ENCODE results near the gene TEPSIN. TPM values are rescaled to one million over a fixed set of nuclear protein-coding genes. Genes with fewer than 3 reads are reported as not detected.

Gene TEPSIN
- total and polyA plus RNA-seq, 2 of the 13 experiments (the other 11 are each of a cell fraction or from before 2014, with no cell fraction given) = 16.1 to 18.8 TPM

DNA sequence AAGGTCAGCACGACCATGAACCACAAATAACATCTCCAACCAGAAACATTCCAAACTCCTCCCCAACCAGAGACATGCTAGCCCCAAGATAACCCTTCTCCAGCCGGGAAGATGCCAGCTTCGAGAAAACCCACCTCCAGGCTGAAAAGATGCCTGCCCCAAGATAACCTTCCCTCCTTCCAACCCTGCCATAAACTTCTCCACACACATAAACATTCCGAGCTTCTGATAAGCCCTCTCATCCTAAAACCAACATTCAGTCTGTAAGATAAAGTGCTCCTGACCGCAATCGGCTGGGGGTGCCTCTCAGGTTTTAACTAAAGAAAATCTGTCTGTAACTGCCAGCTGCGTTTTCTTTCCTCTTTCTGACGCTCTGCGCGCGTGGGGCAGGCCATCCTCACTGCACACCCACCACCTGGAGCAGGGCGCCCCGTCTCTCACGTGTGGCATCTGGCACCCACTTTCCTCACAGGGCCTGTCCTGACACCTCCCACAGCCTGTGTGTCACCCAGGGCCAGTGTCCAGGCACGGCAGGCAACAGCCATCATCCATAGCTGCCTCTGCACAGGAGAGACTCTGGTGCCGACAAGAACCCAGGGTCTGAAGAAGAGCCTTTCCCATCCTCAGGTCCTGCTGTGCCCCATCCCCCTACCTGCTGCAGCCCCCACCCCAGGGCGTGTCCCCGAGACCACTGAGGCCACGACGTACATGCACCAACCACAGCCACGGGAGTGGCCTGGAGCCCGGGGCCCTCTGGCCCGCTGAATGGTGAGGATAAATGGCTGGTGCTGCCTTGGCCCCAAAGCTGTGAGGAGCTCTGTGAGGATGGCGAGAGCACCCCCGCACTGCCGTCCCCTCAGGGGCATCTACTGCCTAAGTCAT is 3.7 kb downstream of the TEPSIN start:
- no peak for TF ChIP-seq ZNF280D (CRISPR knock-in tag; IDR thresholded peaks at IDR 0.05)
- no peak for TF ChIP-seq THAP11 (CRISPR knock-in tag; IDR thresholded peaks at IDR 0.05)
- TF ChIP-seq ZNF3 (CRISPR knock-in tag; IDR thresholded peaks at IDR 0.05) = no peak
- TF ChIP-seq, protein P1, sequence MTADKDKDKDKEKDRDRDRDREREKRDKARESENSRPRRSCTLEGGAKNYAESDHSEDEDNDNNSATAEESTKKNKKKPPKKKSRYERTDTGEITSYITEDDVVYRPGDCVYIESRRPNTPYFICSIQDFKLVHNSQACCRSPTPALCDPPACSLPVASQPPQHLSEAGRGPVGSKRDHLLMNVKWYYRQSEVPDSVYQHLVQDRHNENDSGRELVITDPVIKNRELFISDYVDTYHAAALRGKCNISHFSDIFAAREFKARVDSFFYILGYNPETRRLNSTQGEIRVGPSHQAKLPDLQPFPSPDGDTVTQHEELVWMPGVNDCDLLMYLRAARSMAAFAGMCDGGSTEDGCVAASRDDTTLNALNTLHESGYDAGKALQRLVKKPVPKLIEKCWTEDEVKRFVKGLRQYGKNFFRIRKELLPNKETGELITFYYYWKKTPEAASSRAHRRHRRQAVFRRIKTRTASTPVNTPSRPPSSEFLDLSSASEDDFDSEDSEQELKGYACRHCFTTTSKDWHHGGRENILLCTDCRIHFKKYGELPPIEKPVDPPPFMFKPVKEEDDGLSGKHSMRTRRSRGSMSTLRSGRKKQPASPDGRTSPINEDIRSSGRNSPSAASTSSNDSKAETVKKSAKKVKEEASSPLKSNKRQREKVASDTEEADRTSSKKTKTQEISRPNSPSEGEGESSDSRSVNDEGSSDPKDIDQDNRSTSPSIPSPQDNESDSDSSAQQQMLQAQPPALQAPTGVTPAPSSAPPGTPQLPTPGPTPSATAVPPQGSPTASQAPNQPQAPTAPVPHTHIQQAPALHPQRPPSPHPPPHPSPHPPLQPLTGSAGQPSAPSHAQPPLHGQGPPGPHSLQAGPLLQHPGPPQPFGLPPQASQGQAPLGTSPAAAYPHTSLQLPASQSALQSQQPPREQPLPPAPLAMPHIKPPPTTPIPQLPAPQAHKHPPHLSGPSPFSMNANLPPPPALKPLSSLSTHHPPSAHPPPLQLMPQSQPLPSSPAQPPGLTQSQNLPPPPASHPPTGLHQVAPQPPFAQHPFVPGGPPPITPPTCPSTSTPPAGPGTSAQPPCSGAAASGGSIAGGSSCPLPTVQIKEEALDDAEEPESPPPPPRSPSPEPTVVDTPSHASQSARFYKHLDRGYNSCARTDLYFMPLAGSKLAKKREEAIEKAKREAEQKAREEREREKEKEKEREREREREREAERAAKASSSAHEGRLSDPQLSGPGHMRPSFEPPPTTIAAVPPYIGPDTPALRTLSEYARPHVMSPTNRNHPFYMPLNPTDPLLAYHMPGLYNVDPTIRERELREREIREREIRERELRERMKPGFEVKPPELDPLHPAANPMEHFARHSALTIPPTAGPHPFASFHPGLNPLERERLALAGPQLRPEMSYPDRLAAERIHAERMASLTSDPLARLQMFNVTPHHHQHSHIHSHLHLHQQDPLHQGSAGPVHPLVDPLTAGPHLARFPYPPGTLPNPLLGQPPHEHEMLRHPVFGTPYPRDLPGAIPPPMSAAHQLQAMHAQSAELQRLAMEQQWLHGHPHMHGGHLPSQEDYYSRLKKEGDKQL (CRISPR knock-in tag; IDR thresholded peaks at IDR 0.05; ENCODE audit: low read depth) = no peak
- TF ChIP-seq TEAD2 (CRISPR knock-in tag; IDR thresholded peaks at IDR 0.05) = no peak
- no peak for TF ChIP-seq ZFP1 (CRISPR knock-in tag; IDR thresholded peaks at IDR 0.05)
- no peak for TF ChIP-seq ZBTB42 (CRISPR knock-in tag; IDR thresholded peaks at IDR 0.05)
- TF ChIP-seq, protein P2, sequence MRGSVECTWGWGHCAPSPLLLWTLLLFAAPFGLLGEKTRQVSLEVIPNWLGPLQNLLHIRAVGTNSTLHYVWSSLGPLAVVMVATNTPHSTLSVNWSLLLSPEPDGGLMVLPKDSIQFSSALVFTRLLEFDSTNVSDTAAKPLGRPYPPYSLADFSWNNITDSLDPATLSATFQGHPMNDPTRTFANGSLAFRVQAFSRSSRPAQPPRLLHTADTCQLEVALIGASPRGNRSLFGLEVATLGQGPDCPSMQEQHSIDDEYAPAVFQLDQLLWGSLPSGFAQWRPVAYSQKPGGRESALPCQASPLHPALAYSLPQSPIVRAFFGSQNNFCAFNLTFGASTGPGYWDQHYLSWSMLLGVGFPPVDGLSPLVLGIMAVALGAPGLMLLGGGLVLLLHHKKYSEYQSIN (CRISPR knock-in tag; IDR thresholded peaks at IDR 0.05; ENCODE audit: borderline replicate concordance) = no peak
- TF ChIP-seq ZNF317 (CRISPR knock-in tag; IDR thresholded peaks at IDR 0.05) = no peak
- TF ChIP-seq SIX1 (CRISPR knock-in tag; IDR thresholded peaks at IDR 0.05; ENCODE audit: borderline replicate concordance) = no peak
- TF ChIP-seq MBD4 (IDR thresholded peaks at IDR 0.05; ENCODE audit: borderline replicate concordance, low read length) = no peak
- TF ChIP-seq ZNF501 (CRISPR knock-in tag; IDR thresholded peaks at IDR 0.05) = no peak
- TF ChIP-seq FOXA1 (IDR thresholded peaks at IDR 0.05) = no peak
- TF ChIP-seq FOXA1 (CRISPR knock-in tag; IDR thresholded peaks at IDR 0.05) = no peak
- POLR2A ChIA-PET = no interaction called here
- Histone ChIP-seq H3K27me3 (ENCODE audit: control insufficient read depth in 1 of 2, insufficient read depth in 2 of 2, low read length in 2 of 2) (no peaks in the 10 kb centered on the region; a peak in 1 of 5 replicates), H3K36me3 (replicated peaks in 1 of 2; ENCODE audit: control insufficient read depth in 1 of 2, insufficient read depth in 2 of 2, low read length in 2 of 2) (peaks cover 24 to 25% of the 10 kb centered on the region in 2 experiments; a peak in 4 of 5 replicates), H3K4me1 (ENCODE audit: insufficient read depth, low read length) (peaks cover 13% of the 10 kb centered on the region), H3K9me3 (ENCODE audit: low read length) (no peaks in the 10 kb centered on the region), H4K20me1 (ENCODE audit: insufficient read depth, low read length) (peaks cover 4% of the 10 kb centered on the region; the same call in 1 of the 2 replicates), H3K9ac (ENCODE audit: insufficient read depth, low read depth, low read length) (no peak overlapping the region), H3K79me2 (ENCODE audit: insufficient read depth, low read length) (peaks cover 28% of the 10 kb centered on the region), H3K27ac (ENCODE audit: extremely low read length, insufficient read depth, low read length) (no peak overlapping the region), H3K4me3 (replicated peaks in 1 of 3; ENCODE audit: insufficient read depth in 1 of 3, low read depth in 2 of 3, low read length in 3 of 3) (no peak overlapping the region), H3K4me2 (ENCODE audit: low read depth, low read length) (no peak overlapping the region), H2AFZ (ENCODE audit: low read length) (no peak overlapping the region)
- in situ Hi-C loops (cut with HindIII; ENCODE audit: extremely low pct_ligation_motif_present, low pct_unique_long_range_greater_than_20kb) (no loop called here), intact Hi-C loops (cut with micrococcal nuclease; ENCODE audit: unreplicated experiment) (no loop called here)
- FAIRE-seq (no peak), ATAC-seq (no peak), DNase-seq (ENCODE audit: low spot score) (no peak)
- WGBS (ENCODE audit: low lambda C conversion rate) = 97% methylated on average over 18 of the region's 26 CpGs
- BruUV-seq (replicated peaks) = no TSS peak
- CTCF ChIA-PET (ENCODE audit: low intra/inter-chr PET ratio, low total read pairs) = no interaction called here
